Measurements from ENCODE around the gene IGFBP5. TPM values are rescaled to one million over a fixed set of nuclear protein-coding genes. Genes with fewer than 3 reads are reported as not detected.
A peak's percentile ranks its signal among the peaks of the same experiment; 100 is the strongest.

The IGFBP5 gene
- polyA plus RNA-seq, 2 donors = 29.4 to 46.5 TPM

DNA sequence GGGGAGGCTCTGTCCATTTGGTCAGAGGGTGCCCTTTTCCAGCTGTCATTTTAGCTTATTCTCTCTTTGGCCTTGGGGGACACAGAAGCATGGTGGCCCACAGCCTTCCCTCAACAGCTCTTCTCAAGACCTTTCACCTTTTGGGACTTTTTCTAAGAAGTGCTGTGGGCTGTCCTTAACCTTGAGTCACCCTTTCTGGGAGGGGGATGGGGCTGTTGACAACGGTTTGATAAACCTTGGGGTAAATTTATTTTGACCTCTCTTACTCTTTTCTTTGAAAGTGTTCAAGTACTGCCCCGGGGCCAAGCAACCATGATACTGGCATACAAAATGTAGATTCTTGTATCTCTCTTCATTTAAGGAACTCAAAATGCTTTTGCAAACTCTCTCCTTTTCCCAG lies 13.7 kb downstream of the IGFBP5 start:
- H3K4me1 ChIP-seq (ENCODE audit: control insufficient read depth in 2 of 2, insufficient read depth in 2 of 2, low read length in 1 of 2) = peaks cover 0 to 2% of the 10 kb centered on the region in 2 donors
- WGBS, 2 donors = 29 to 41% methylated on average over 2 of the region's 2 CpGs
- no peaks in the 10 kb centered on the region for H3K9me3 ChIP-seq (ENCODE audit: control insufficient read depth in 2 of 2, insufficient read depth in 1 of 2, low read depth in 1 of 2, low read length in 1 of 2)
- no peak overlapping the region for H3K4me3 ChIP-seq (ENCODE audit: low read depth in 1 of 2, low read length in 2 of 2)
- no peaks in the 10 kb centered on the region for H3K36me3 ChIP-seq (ENCODE audit: control insufficient read depth in 2 of 2, insufficient read depth in 2 of 2, low read length in 1 of 2)
- no peaks in the 10 kb centered on the region for H3K27me3 ChIP-seq (ENCODE audit: control insufficient read depth in 1 of 2, insufficient read depth in 2 of 2, low read length in 2 of 2)
- peak overlapping the region in 1 of 2 donors; percentile 66 for H3K27ac ChIP-seq (ENCODE audit: low read depth in 2 of 2, low read length in 1 of 2)

DNA sequence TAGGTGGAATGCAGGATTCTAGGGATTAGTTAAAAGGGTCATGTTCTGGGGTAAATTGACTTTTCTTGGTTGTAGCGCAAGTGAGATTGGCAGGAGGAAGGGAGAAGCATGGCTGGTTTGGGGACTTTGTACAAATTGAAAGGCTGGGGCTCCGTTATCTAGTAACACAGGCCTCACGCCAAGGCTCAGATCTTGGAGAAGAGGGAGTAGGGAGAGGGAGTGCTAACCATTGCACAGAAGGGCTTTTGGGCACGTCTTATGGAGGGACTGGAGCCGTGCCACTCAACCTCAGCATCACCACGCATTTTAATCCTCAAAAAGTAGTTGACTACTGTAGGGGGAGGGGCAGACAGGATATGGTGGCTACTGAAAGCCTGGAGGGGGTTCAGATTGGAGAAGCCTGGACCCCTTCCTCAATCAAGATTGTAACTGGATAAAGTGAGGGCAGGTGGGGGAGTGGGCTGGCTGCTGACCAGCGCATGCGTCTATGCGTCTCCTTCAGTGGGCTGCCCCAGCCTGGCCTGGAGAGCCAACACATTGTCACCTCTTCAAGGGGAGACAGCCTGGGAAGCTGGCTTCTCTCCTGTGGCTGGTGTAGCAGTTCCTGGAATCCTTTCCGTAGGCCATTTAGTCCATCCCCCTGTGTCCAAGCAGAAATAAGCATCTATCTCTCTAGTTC lies 14.3 kb downstream of the IGFBP5 start:
- peaks cover 0 to 2% of the 10 kb centered on the region in 2 donors for H3K4me1 ChIP-seq (ENCODE audit: control insufficient read depth in 2 of 2, insufficient read depth in 2 of 2, low read length in 1 of 2)
- H3K9me3 ChIP-seq (ENCODE audit: control insufficient read depth in 2 of 2, insufficient read depth in 1 of 2, low read depth in 1 of 2, low read length in 1 of 2) = no peaks in the 10 kb centered on the region
- WGBS, 2 donors = 82 to 84% methylated on average over 10 of the region's 10 CpGs
- no peak overlapping the region for H3K27ac ChIP-seq (ENCODE audit: low read depth in 2 of 2, low read length in 1 of 2)
- H3K4me3 ChIP-seq (ENCODE audit: low read depth in 1 of 2, low read length in 2 of 2) = no peak overlapping the region
- no peaks in the 10 kb centered on the region for H3K27me3 ChIP-seq (ENCODE audit: control insufficient read depth in 1 of 2, insufficient read depth in 2 of 2, low read length in 2 of 2)
- H3K36me3 ChIP-seq (ENCODE audit: control insufficient read depth in 2 of 2, insufficient read depth in 2 of 2, low read length in 1 of 2) = no peaks in the 10 kb centered on the region

DNA sequence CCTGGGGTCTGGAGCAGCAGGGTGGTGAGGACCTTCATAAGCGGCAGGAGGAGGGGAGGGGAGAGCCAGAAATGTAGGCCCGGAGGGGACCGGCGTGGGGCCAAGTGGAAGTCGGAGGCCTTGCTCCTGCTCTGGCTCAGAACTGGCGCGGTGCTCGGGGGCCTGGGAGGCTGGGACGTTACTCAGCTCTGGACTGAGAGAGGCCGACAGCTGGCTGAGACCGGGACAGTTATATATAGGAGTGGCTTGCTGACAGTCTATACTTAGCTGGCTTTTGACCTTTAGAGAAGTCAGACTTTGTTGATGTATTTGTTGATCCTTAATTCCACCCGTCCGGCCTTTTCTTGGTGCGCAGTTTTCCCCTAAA lies 15.7 kb downstream of the IGFBP5 start:
- H3K4me3 ChIP-seq (ENCODE audit: low read depth in 1 of 2, low read length in 2 of 2) = no peak overlapping the region
- H3K27me3 ChIP-seq (ENCODE audit: control insufficient read depth in 1 of 2, insufficient read depth in 2 of 2, low read length in 2 of 2) = no peaks in the 10 kb centered on the region
- 65 to 76% methylated on average over 14 of the region's 14 CpGs for WGBS, 2 donors
- H3K4me1 ChIP-seq (ENCODE audit: control insufficient read depth in 2 of 2, insufficient read depth in 2 of 2, low read length in 1 of 2) = peaks cover 0 to 2% of the 10 kb centered on the region in 2 donors
- H3K27ac ChIP-seq (ENCODE audit: low read depth in 2 of 2, low read length in 1 of 2) = peak overlapping the region; percentile 21 to 57
- no peaks in the 10 kb centered on the region for H3K9me3 ChIP-seq (ENCODE audit: control insufficient read depth in 2 of 2, insufficient read depth in 1 of 2, low read depth in 1 of 2, low read length in 1 of 2)
- H3K36me3 ChIP-seq (ENCODE audit: control insufficient read depth in 2 of 2, insufficient read depth in 2 of 2, low read length in 1 of 2) = peaks cover 0 to 1% of the 10 kb centered on the region in 2 donors

DNA sequence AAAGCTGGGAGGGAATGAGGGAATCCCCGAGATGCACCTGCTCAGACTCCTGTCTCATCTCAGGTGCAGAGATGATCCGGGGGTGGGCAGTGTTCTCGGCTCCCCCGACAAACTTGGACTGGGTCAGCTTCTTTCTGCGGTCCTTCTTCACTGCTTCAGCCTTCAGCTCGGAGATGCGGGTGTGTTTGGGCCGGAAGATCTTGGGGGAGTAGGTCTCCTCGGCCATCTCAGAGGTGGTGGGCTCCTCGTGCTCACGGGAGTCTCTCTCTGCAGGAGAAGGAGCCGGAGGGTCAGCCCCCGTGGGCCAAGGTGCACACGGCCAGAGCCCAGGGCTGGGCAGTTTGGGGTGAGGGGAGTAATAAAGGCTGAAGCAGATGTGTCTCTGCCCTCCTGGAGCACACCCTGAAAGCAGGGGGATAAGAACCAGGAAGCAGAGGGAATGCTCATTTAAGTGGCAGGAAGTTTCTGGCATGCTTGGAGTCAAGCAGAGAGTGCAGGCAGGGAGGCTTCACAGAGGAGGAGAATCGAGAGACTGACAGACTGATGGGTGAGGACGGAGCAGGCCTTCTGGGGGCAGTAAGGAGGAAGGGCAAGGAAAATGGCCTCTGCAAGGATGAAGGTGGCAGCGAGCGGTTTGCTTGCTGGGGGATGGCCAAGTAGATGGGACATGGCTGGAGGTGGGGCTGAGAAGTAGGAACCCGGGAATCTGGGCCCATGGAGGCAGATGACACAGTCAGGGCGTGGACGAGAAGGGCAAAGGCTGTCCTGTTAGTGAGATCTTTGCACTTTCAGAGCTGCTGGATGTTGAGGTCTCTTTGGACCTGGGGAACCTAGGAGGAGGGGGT lies 16.3 kb downstream of the IGFBP5 start:
- H3K27ac ChIP-seq (ENCODE audit: low read depth in 2 of 2, low read length in 1 of 2) = peak overlapping the region; percentile 21 to 57
- H3K27me3 ChIP-seq (ENCODE audit: control insufficient read depth in 1 of 2, insufficient read depth in 2 of 2, low read length in 2 of 2) = no peaks in the 10 kb centered on the region
- H3K9me3 ChIP-seq (ENCODE audit: control insufficient read depth in 2 of 2, insufficient read depth in 1 of 2, low read depth in 1 of 2, low read length in 1 of 2) = no peaks in the 10 kb centered on the region
- 80 to 83% methylated on average over 21 of the region's 21 CpGs for WGBS, 2 donors
- peaks cover 0 to 2% of the 10 kb centered on the region in 2 donors for H3K36me3 ChIP-seq (ENCODE audit: control insufficient read depth in 2 of 2, insufficient read depth in 2 of 2, low read length in 1 of 2)
- peaks cover 0 to 2% of the 10 kb centered on the region in 2 donors for H3K4me1 ChIP-seq (ENCODE audit: control insufficient read depth in 2 of 2, insufficient read depth in 2 of 2, low read length in 1 of 2)
- no peak overlapping the region for H3K4me3 ChIP-seq (ENCODE audit: low read depth in 1 of 2, low read length in 2 of 2)

DNA sequence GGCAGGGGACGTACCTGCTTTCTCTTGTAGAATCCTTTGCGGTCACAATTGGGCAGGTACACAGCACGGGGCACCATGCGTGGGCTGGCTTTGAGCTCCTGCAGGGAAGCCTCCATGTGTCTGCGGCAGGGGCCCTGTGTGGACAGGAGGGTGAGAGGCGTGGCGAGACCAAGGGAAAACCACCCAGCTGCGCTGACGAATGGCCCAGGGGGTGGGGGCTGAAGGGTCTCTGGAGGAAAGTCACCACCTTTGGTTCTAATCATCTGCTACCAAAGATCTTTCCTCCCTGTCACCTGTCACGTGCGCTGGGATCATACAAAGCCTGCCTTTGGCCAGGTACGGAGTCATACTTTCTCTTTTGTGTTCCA lies 17.3 kb downstream of the IGFBP5 start:
- WGBS, 2 donors = 91 to 92% methylated on average over 12 of the region's 12 CpGs
- no peaks in the 10 kb centered on the region for H3K27me3 ChIP-seq (ENCODE audit: control insufficient read depth in 1 of 2, insufficient read depth in 2 of 2, low read length in 2 of 2)
- peaks cover 0 to 2% of the 10 kb centered on the region in 2 donors for H3K4me1 ChIP-seq (ENCODE audit: control insufficient read depth in 2 of 2, insufficient read depth in 2 of 2, low read length in 1 of 2)
- H3K4me3 ChIP-seq (ENCODE audit: low read depth in 1 of 2, low read length in 2 of 2) = no peak overlapping the region
- H3K9me3 ChIP-seq (ENCODE audit: control insufficient read depth in 2 of 2, insufficient read depth in 1 of 2, low read depth in 1 of 2, low read length in 1 of 2) = no peaks in the 10 kb centered on the region
- H3K36me3 ChIP-seq (ENCODE audit: control insufficient read depth in 2 of 2, insufficient read depth in 2 of 2, low read length in 1 of 2) = peaks cover 0 to 2% of the 10 kb centered on the region in 2 donors
- no peak overlapping the region for H3K27ac ChIP-seq (ENCODE audit: low read depth in 2 of 2, low read length in 1 of 2)

DNA sequence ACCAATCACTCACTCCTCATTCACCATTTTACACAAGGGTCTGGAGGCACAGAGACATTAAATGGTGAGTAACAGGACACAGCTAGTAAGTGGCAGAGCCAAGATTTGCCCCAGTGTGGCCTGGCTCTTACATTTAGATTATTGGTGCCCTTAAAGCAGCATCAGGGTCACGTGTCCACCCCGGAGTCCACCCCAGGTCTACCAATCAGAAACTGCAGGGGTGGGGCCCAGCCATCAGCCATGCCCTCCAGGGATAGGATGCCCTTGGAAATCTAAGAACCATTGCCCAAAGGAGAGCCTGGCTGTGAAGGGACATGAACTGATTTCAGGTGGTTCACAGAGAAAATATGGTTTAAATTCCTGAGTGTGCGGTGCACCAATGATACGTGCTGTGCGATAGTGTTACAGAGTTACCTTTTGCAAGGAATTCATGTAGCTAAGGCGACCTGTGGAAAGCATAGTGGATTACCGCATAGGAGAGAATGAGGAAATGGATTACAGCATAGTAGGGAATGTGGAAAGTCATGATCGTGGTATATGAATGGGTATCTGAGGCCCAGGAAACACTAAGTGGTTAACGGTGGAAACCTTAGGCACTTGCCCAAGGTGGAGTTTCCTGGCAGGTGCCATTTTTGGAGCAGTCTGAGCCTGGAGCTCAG lies 17.8 kb downstream of the IGFBP5 start:
- Histone ChIP-seq H3K4me3 (ENCODE audit: low read depth in 1 of 2, low read length in 2 of 2) (no peak overlapping the region), H3K9me3 (ENCODE audit: control insufficient read depth in 2 of 2, insufficient read depth in 1 of 2, low read depth in 1 of 2, low read length in 1 of 2) (no peaks in the 10 kb centered on the region), H3K27ac (ENCODE audit: low read depth in 2 of 2, low read length in 1 of 2) (no peak overlapping the region), H3K4me1 (ENCODE audit: control insufficient read depth in 2 of 2, insufficient read depth in 2 of 2, low read length in 1 of 2) (peaks cover 0 to 2% of the 10 kb centered on the region in 2 donors), H3K27me3 (ENCODE audit: control insufficient read depth in 1 of 2, insufficient read depth in 2 of 2, low read length in 2 of 2) (no peaks in the 10 kb centered on the region), H3K36me3 (ENCODE audit: control insufficient read depth in 2 of 2, insufficient read depth in 2 of 2, low read length in 1 of 2) (peaks cover 0 to 2% of the 10 kb centered on the region in 2 donors)
- WGBS, 2 donors = 84% methylated on average over 9 of the region's 9 CpGs

DNA sequence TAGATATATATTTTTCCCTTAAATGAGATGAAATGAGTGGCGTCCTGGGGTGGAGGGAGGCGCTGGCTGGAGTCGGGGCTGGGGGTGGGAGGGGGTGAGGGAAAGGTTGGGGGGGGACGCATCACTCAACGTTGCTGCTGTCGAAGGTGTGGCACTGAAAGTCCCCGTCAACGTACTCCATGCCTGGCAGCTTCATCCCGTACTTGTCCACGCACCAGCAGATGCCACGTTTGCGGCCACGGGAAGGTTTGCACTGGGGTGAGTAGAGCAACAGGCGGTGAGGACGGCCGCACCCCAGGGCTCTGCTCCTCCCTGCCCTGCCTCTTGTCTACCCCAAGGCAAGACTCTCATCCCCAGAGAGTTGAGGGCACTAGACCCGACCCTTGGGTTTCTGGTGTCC lies 18.7 kb downstream of the IGFBP5 start:
- WGBS, 2 donors = 81 to 83% methylated on average over 17 of the region's 17 CpGs
- no peaks in the 10 kb centered on the region for H3K27me3 ChIP-seq (ENCODE audit: control insufficient read depth in 1 of 2, insufficient read depth in 2 of 2, low read length in 2 of 2)
- H3K36me3 ChIP-seq (ENCODE audit: control insufficient read depth in 2 of 2, insufficient read depth in 2 of 2, low read length in 1 of 2) = peaks cover 0 to 2% of the 10 kb centered on the region in 2 donors
- peaks cover 2 to 3% of the 10 kb centered on the region in 2 donors for H3K4me1 ChIP-seq (ENCODE audit: control insufficient read depth in 2 of 2, insufficient read depth in 2 of 2, low read length in 1 of 2)
- H3K27ac ChIP-seq (ENCODE audit: low read depth in 2 of 2, low read length in 1 of 2) = peak overlapping the region in 1 of 2 donors; percentile 24
- no peak overlapping the region for H3K4me3 ChIP-seq (ENCODE audit: low read depth in 1 of 2, low read length in 2 of 2)
- H3K9me3 ChIP-seq (ENCODE audit: control insufficient read depth in 2 of 2, insufficient read depth in 1 of 2, low read depth in 1 of 2, low read length in 1 of 2) = no peaks in the 10 kb centered on the region

DNA sequence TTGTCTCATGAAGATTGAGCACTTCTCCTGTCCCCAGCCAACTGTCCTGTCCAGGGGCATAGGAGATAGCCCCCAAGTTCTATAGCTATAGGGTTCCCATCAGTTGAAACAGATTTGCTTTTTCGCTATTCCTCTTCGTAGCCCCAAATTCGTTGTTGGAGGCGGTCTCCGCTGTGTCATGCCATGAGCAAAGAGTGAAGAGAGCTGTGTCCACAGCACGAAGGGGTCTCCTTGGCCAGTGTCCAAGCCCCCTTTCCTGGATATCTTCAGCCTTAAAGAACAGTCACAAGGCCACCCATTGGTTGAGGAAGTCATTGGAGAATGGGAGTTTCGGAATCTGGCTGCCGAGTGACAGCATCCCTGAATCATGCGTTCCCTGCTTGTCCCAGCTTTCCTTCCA lies 21.0 kb downstream of the IGFBP5 start:
- WGBS, 2 donors = 82 to 88% methylated on average over 9 of the region's 9 CpGs
- no peak overlapping the region for H3K27ac ChIP-seq (ENCODE audit: low read depth in 2 of 2, low read length in 1 of 2)
- peaks cover 2 to 3% of the 10 kb centered on the region in 2 donors for H3K4me1 ChIP-seq (ENCODE audit: control insufficient read depth in 2 of 2, insufficient read depth in 2 of 2, low read length in 1 of 2)
- no peaks in the 10 kb centered on the region for H3K27me3 ChIP-seq (ENCODE audit: control insufficient read depth in 1 of 2, insufficient read depth in 2 of 2, low read length in 2 of 2)
- no peaks in the 10 kb centered on the region for H3K9me3 ChIP-seq (ENCODE audit: control insufficient read depth in 2 of 2, insufficient read depth in 1 of 2, low read depth in 1 of 2, low read length in 1 of 2)
- H3K36me3 ChIP-seq (ENCODE audit: control insufficient read depth in 2 of 2, insufficient read depth in 2 of 2, low read length in 1 of 2) = peaks cover 0 to 2% of the 10 kb centered on the region in 2 donors
- no peak overlapping the region for H3K4me3 ChIP-seq (ENCODE audit: low read depth in 1 of 2, low read length in 2 of 2)

DNA sequence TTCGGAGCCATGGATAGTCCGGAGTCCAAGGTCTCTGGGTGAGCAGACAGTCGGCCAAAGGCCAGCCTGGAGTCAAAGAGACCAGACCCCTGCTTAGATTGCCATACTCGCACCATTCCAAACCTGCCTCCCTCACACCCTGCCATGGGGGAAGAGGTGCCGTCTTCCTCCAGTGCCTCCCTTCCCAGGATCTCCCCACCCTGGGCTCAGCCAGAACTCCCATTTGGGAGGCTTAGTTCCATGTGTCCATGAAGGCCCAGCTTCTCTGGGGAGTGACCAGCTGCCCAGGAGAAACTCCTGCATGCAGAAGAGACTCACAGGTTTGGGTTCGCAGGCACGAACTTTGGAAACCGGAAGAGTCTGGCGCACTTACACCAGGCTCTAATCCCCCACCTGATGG lies 21.7 kb downstream of the IGFBP5 start:
- peaks cover 2 to 3% of the 10 kb centered on the region in 2 donors for H3K4me1 ChIP-seq (ENCODE audit: control insufficient read depth in 2 of 2, insufficient read depth in 2 of 2, low read length in 1 of 2)
- peaks cover 0 to 2% of the 10 kb centered on the region in 2 donors for H3K36me3 ChIP-seq (ENCODE audit: control insufficient read depth in 2 of 2, insufficient read depth in 2 of 2, low read length in 1 of 2)
- no peaks in the 10 kb centered on the region for H3K27me3 ChIP-seq (ENCODE audit: control insufficient read depth in 1 of 2, insufficient read depth in 2 of 2, low read length in 2 of 2)
- H3K27ac ChIP-seq (ENCODE audit: low read depth in 2 of 2, low read length in 1 of 2) = peak overlapping the region in 1 of 2 donors; percentile 33
- 84 to 88% methylated on average over 9 of the region's 9 CpGs for WGBS, 2 donors
- no peaks in the 10 kb centered on the region for H3K9me3 ChIP-seq (ENCODE audit: control insufficient read depth in 2 of 2, insufficient read depth in 1 of 2, low read depth in 1 of 2, low read length in 1 of 2)
- no peak overlapping the region for H3K4me3 ChIP-seq (ENCODE audit: low read depth in 1 of 2, low read length in 2 of 2)

All from esophagus (tissue), 2 donors.